Activated CD4-positive, alpha-beta memory T cell treated with anti-CD3 and anti-CD28 coated beads, Interleukin-2, amount 10 ng/mL, durations not matched to agents 7 days and 5 days (primary cell): ENCODE results near the gene PDCD4. TPM values are rescaled to one million over a fixed set of nuclear protein-coding genes. Genes with fewer than 3 reads are reported as not detected.

Source experiments
- CTCF ChIA-PET: fragments of 350-600 bp; sonication (Branson Sonifier 250); formaldehyde crosslinking; loops from one replicate; lab custom pipeline; 2021; ENCODE audit warnings: antibody characterized with exemption, inconsistent platforms; lab: Charles Lee
- POLR2A ChIA-PET: fragments of 350-600 bp; sonication (Branson Sonifier 250); formaldehyde crosslinking; loops from one replicate; lab custom pipeline; 2021; ENCODE audit warnings: antibody characterized with exemption; lab: Charles Lee
- DNase-seq: peaks from one replicate; pipeline ENCODE4 v3.0.0-alpha.2; 2020
- H3K27ac Mint-ChIP-seq: one replicate; pipeline ENCODE4 v1.8.0; 2021; ENCODE audit warnings: mild to moderate bottlenecking, mixed read lengths
- H3K27me3 Mint-ChIP-seq: one replicate; pipeline ENCODE4 v1.8.0; 2021; ENCODE audit warnings: mixed read lengths
- H3K36me3 Mint-ChIP-seq: one replicate; pipeline ENCODE4 v1.8.0; 2021; ENCODE audit warnings: low read depth, mixed read lengths
- H3K4me1 Mint-ChIP-seq: one replicate; pipeline ENCODE4 v1.8.0; 2021; ENCODE audit warnings: mixed read lengths
- H3K4me3 Mint-ChIP-seq: one replicate; pipeline ENCODE4 v1.8.0; 2021; ENCODE audit warnings: mild to moderate bottlenecking, mixed read lengths
- H3K9me3 Mint-ChIP-seq: one replicate; pipeline ENCODE4 v1.8.0; 2021; ENCODE audit warnings: mixed read lengths
- total RNA-seq, 2 experiments: library from RNA; stranded (reverse); gene quantifications; one replicate each; pipeline ENCODE4 v1.2.3, GENCODE V29; 2021

PDCD4 gene
- total RNA-seq, 2 experiments from 2014 or later: 105 to 109 TPM

GRCh38 chr10:110834629-110835301 is 37.0 kb upstream of the PDCD4 start:
- Mint-ChIP-seq H3K4me1 (peaks cover 3% of the 10 kb centered on the region), H3K4me3 (no peak overlapping the region), H3K36me3 (no peaks in the 10 kb centered on the region), H3K27ac (no peak overlapping the region), H3K27me3 (no peaks in the 10 kb centered on the region), H3K9me3 (no peaks in the 10 kb centered on the region)
- POLR2A ChIA-PET: interaction anchor here (1.2 kb wide), 1 partner anchor 37 kb away, joined by 3 read pairs; the partner anchor contains the start of gene PDCD4
- CTCF ChIA-PET: interaction anchor here (1.2 to 1.3 kb wide), 2 partner anchors 22 to 32 kb away, joined by 3 to 4 read pairs; no protein-coding TSS in a partner anchor
- DNase-seq: no peak

GRCh38 chr10:110835841-110836240 is 35.9 kb upstream of the PDCD4 start:
- POLR2A ChIA-PET: interaction anchor here (1.2 kb wide), 1 partner anchor 36 kb away, joined by 3 read pairs; the partner anchor contains the start of gene PDCD4
- CTCF ChIA-PET: interaction anchor here (1.2 to 1.3 kb wide), 2 partner anchors 21 to 33 kb away, joined by 3 to 4 read pairs; no protein-coding TSS in a partner anchor
- DNase-seq: no peak
- Mint-ChIP-seq H3K4me1 (peaks cover 3% of the 10 kb centered on the region), H3K9me3 (no peaks in the 10 kb centered on the region), H3K36me3 (no peaks in the 10 kb centered on the region), H3K27ac (no peak overlapping the region), H3K4me3 (no peak overlapping the region), H3K27me3 (no peaks in the 10 kb centered on the region)

GRCh38 chr10:110836706-110837105 is 35.0 kb upstream of the PDCD4 start:
- Mint-ChIP-seq H3K9me3 (no peaks in the 10 kb centered on the region), H3K27ac (no peak overlapping the region), H3K27me3 (no peaks in the 10 kb centered on the region), H3K4me3 (no peak overlapping the region), H3K36me3 (no peaks in the 10 kb centered on the region), H3K4me1 (peaks cover 4% of the 10 kb centered on the region)
- CTCF ChIA-PET: interaction anchor here (0.5 to 1.9 kb wide), 3 partner anchors 33 to 61 kb away, joined by 3 to 5 read pairs (median 3); no protein-coding TSS in a partner anchor
- POLR2A ChIA-PET: no interaction called here
- no peak for DNase-seq

- Mint-ChIP-seq H3K36me3 (no peaks in the 10 kb centered on the region), H3K27me3 (no peaks in the 10 kb centered on the region), H3K4me1 (peaks cover 12% of the 10 kb centered on the region), H3K4me3 (no peak overlapping the region), H3K9me3 (no peaks in the 10 kb centered on the region), H3K27ac (no peak overlapping the region)
- ChIA-PET POLR2A (no interaction called here), CTCF (interaction anchor here (1.9 kb wide), 1 partner anchor 34 kb away, joined by 5 read pairs; no protein-coding TSS in a partner anchor)
- DNase-seq: no peak
These were observed 34.1 kb upstream of the PDCD4 start for GRCh38 chr10:110837418-110838171.

- Mint-ChIP-seq H3K9me3 (no peaks in the 10 kb centered on the region), H3K36me3 (no peaks in the 10 kb centered on the region), H3K27me3 (no peaks in the 10 kb centered on the region), H3K4me1 (peaks cover 31% of the 10 kb centered on the region), H3K27ac (no peak overlapping the region), H3K4me3 (no peak overlapping the region)
- ChIA-PET POLR2A (no interaction called here), CTCF (no interaction called here)
- DNase-seq: no peak
These were observed 31.4 kb upstream of the PDCD4 start for GRCh38 chr10:110840225-110840922.

GRCh38 chr10:110840923-110841428 is 30.8 kb upstream of the PDCD4 start:
- Mint-ChIP-seq H3K9me3 (no peaks in the 10 kb centered on the region), H3K4me3 (no peak overlapping the region), H3K27me3 (no peaks in the 10 kb centered on the region), H3K4me1 (peaks cover 31% of the 10 kb centered on the region), H3K36me3 (no peaks in the 10 kb centered on the region), H3K27ac (no peak overlapping the region)
- no peak for DNase-seq
- POLR2A ChIA-PET: no interaction called here
- CTCF ChIA-PET: no interaction called here

- ChIA-PET CTCF (interaction anchor here (1.4 kb wide), 1 partner anchor 68 kb away, joined by 3 read pairs; no protein-coding TSS in a partner anchor), POLR2A (interaction anchor here (1.7 to 2.1 kb wide), 3 partner anchors 18 to 26 kb away, joined by 5 to 10 read pairs (median 6); no protein-coding TSS in a partner anchor)
- DNase-seq: no peak
- Mint-ChIP-seq H3K27me3 (no peaks in the 10 kb centered on the region), H3K4me3 (no peak overlapping the region), H3K4me1 (peaks cover 31% of the 10 kb centered on the region), H3K9me3 (no peaks in the 10 kb centered on the region), H3K27ac (no peak overlapping the region), H3K36me3 (no peaks in the 10 kb centered on the region)
These were observed 29.9 kb upstream of the PDCD4 start for GRCh38 chr10:110841767-110842267.

GRCh38 chr10:110842326-110842904 is 29.3 kb upstream of the PDCD4 start:
- no peaks in the 10 kb centered on the region for H3K27me3 Mint-ChIP-seq
- H3K4me3 Mint-ChIP-seq: no peak overlapping the region
- no peak for DNase-seq
- H3K9me3 Mint-ChIP-seq: no peaks in the 10 kb centered on the region
- peaks cover 31% of the 10 kb centered on the region for H3K4me1 Mint-ChIP-seq
- no peak overlapping the region for H3K27ac Mint-ChIP-seq
- ChIA-PET POLR2A (interaction anchor here (1.7 to 2.2 kb wide), 5 partner anchors 15 to 30 kb away, joined by 5 to 16 read pairs (median 10); partner anchors contain the start of gene PDCD4), CTCF (interaction anchor here (0.8 to 1.4 kb wide), 4 partner anchors 10 to 68 kb away, joined by 3 to 4 read pairs (median 4); no protein-coding TSS in a partner anchor)
- no peaks in the 10 kb centered on the region for H3K36me3 Mint-ChIP-seq

- Mint-ChIP-seq H3K4me3 (no peak overlapping the region), H3K9me3 (no peaks in the 10 kb centered on the region), H3K36me3 (no peaks in the 10 kb centered on the region), H3K27me3 (no peaks in the 10 kb centered on the region), H3K27ac (peak overlapping the region; percentile 17), H3K4me1 (peaks cover 31% of the 10 kb centered on the region)
- DNase-seq: peak; percentile 65
- CTCF ChIA-PET: interaction anchor here (0.8 to 1.4 kb wide), 6 partner anchors 10 to 69 kb away, joined by 3 to 4 read pairs (median 3); no protein-coding TSS in a partner anchor
- POLR2A ChIA-PET: interaction anchor here (1.7 to 2.2 kb wide), 6 partner anchors 15 to 69 kb away, joined by 5 to 16 read pairs (median 8); partner anchors contain the start of gene PDCD4
These were observed 28.7 kb upstream of the PDCD4 start for GRCh38 chr10:110843031-110843430.

GRCh38 chr10:110843796-110844616 is 27.7 kb upstream of the PDCD4 start:
- Mint-ChIP-seq H3K9me3 (no peaks in the 10 kb centered on the region), H3K27me3 (no peaks in the 10 kb centered on the region), H3K36me3 (no peaks in the 10 kb centered on the region), H3K27ac (no peak overlapping the region), H3K4me1 (peaks cover 31% of the 10 kb centered on the region), H3K4me3 (no peak overlapping the region)
- POLR2A ChIA-PET: interaction anchor here (0.6 to 2.2 kb wide), 4 partner anchors 14 to 70 kb away, joined by 3 to 16 read pairs (median 8); partner anchors contain the start of gene PDCD4
- CTCF ChIA-PET: interaction anchor here (1.1 to 1.3 kb wide), 3 partner anchors 11 to 50 kb away, joined by 3 read pairs; no protein-coding TSS in a partner anchor
- no peak for DNase-seq

GRCh38 chr10:110844617-110844881 is 27.2 kb upstream of the PDCD4 start:
- no peaks in the 10 kb centered on the region for H3K27me3 Mint-ChIP-seq
- CTCF ChIA-PET: no interaction called here
- no peaks in the 10 kb centered on the region for H3K36me3 Mint-ChIP-seq
- no peak overlapping the region for H3K27ac Mint-ChIP-seq
- H3K4me1 Mint-ChIP-seq: peaks cover 31% of the 10 kb centered on the region
- POLR2A ChIA-PET: interaction anchor here (0.6 to 2.2 kb wide), 3 partner anchors 13 to 70 kb away, joined by 3 to 16 read pairs (median 7); no protein-coding TSS in a partner anchor
- DNase-seq: no peak
- no peaks in the 10 kb centered on the region for H3K9me3 Mint-ChIP-seq
- H3K4me3 Mint-ChIP-seq: no peak overlapping the region
